ENCODE results near the gene GLCE. TPM values are rescaled to one million over a fixed set of nuclear protein-coding genes. Genes with fewer than 3 reads are reported as not detected.

The GLCE gene
- total and polyA plus RNA-seq, 4 donors: 7.0 to 15.0 (median 7.6) TPM

Other genes with a start within 250 kb of the GLCE start
- gene SPESP1, start 230.1 kb upstream of the GLCE start, total RNA-seq: 1 to 10 TPM; 1.3 to 1.5 TPM
- 1 to 10 TPM in 1 of 2 donors, not detected in 1; 2.2 TPM for gene SPESP1, start 230.1 kb upstream of the GLCE start, polyA plus RNA-seq
- gene NOX5, start 145.9 kb upstream of the GLCE start, total RNA-seq: under 1 TPM; 0.18 to 0.19 TPM
- gene NOX5, start 145.9 kb upstream of the GLCE start, polyA plus RNA-seq: under 1 TPM in 1 of 2 donors, not detected in 1; 0.23 TPM
- 1 to 10 TPM in 1 of 2 donors, under 1 TPM in 1; 0.71 to 1.9 TPM for gene PAQR5, start 138.3 kb downstream of the GLCE start, total RNA-seq
- under 1 TPM; 0.31 to 0.38 TPM for gene PAQR5, start 138.3 kb downstream of the GLCE start, polyA plus RNA-seq